CD1c-positive myeloid dendritic cell (primary cell): Measurements from ENCODE around the gene ATP6V0C.
"Not testable (repeated sequence)": the region's sequence is repeated elsewhere in the genome, so short reads cannot be mapped to it uniquely, and the experiment has no call there.

ENCODE experiments used
- DNase-seq: peaks from one replicate; pipeline ENCODE4 v3.0.0-alpha.2; 2016; ENCODE audit errors: extremely low spot score

ATP6V0C gene

DNA sequence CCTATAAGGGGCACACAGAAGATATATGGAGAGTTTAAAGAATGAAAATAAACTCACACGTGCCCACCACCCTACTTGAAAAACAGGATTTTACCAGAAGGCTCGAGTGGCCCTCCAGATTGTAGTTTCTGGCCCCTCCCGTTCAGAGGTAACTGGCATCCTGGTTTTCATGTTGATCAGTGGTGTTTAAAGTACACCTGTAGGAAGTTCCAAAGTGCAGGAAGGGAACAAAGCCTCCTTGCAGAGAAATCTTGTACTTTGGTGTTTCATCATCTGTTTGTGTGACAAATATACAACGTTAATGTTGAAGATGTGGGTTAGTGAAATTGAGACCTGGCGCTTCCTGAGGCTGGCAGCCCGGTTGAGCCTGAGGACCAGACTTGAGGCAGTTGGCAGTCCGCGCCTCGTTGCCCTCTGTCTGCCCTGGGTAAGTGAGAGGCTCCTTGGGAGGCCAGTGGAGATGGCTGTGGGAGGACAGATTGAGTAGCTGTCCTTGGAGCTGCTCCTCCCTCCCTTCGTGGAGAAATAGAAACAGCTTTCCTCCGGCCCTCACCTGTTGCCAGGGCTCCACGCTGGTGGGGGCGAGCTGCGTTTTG lies 36.6 kb downstream of the ATP6V0C start:
- DNase-seq, result not testable (repeated sequence)

DNA sequence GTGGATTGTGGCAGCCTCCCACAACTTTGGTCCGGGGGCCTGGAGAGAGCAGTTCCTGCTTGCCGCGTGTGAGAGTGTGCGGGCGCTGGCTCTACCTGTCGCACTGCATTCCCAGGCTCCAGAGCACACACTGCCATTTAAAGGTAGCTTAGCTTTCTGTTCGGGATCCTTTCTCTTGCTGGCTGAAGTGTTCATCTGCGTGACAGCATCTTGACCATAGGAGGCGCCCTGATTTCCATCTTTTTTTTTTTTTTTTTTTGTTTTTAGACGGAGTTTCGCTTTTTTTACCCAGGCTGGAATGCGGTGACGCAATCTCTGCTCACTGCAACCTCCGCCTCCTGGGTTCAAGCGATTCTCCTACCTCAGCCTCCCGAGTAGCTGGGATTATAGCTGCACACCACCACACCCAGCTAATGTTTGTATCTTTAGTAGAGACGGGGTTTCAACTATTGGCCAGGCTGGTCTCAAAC lies 37.7 kb downstream of the ATP6V0C start:
- DNase-seq, result not testable (repeated sequence)

DNA sequence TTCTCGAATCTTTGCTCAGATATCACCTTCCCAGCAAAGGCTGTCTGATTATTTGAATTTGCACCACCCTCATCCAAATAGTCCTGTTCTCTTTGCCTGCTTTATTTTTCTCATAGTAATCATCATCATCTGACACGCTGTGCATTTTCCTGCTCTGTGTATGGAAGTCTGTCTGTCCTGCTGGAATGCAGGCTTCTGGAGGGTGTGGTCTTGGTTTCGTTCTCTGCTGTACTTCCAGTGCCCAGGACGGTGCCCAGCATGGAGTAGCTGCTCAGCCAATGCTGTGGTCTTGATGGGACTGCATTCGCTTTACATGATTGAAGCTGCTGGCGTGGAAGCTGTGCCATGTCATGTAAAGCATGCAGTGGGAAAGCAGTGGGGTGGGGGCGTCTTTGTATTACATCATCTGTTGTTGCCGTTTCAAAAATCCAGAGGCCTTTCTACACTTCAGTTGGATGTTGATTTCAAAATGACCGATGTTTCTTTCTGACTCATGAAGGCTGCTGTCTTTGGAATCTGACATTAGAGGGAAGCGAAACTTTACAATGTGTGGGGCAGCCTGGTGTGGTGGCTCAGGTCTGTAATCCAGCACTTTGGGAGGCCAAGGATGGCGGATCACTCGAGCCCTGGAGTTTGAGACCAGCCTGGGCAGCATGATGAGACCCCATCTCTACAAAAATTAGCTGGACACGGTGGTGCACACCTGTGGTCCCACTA lies 41.1 kb downstream of the ATP6V0C start:
- not testable (repeated sequence) for DNase-seq

DNA sequence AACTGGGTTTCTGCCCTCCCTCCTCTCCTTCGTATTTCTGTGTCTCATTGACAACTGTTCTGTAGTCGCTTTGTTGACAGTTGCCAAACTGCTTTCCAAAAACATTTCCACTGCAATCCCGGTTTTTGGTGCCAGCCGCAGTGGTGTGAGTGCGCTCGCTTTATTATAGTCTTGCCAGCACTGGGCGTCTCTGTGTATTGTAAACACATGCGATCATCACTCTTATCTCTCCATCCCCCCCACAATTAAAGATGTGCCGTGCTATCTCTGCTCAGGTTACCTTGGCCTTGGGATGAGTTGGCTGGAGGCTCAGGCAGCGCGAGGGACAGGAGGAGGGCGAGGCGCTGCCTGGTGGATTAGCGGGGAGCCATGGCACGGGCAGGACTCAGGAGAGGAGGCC lies 43.4 kb downstream of the ATP6V0C start:
- DNase-seq, result not testable (repeated sequence)

DNA sequence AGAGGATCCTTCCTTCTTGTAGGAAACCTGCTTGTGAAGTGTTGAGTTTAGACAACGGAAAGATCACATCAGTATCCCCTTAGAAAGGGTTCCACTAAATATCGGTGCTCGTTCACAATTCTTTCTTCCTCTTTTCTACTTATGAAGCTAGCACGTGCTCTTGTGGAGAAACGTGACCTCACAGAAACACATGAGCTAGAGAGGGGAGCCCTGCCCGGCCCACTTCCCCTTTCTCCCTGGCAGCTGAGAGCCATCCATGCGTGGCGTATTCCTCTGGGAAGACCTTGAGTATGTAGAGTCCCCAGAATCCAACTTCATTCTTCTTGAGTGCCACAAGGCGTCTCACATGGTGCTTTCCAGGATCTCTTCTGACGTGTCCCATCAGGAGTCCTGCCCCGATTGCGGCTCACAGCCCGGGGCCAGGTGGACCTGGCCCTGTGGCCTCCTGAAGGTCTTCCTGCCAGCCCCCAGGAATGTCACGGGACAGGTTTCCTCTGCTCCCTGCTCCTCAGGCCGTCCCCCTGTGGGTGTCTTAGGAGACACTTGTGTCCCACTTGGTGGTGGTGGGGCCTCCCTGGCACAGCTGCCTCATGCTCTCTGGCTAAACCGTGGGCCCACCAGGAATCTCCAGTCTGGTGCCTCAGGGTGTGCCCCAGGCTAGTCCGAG lies 46.5 kb downstream of the ATP6V0C start:
- not testable (repeated sequence) for DNase-seq

DNA sequence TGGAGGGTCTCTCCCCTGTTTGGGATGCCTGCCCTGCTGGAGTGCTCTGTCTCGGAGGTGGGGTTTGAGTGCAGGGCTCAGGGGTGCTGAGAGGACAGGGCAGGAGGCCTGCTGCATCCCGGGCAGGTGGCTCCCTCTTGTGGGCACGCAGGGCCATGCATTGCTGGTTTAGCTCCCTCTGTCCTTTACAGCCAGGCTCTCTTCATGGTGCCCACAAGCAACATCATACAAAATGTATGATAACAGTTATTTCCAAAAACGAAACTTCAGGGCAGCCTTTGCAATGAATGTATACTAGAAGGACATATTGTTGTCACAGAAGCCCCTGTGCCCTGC lies 47.0 kb downstream of the ATP6V0C start:
- DNase-seq, result not testable (repeated sequence)

DNA sequence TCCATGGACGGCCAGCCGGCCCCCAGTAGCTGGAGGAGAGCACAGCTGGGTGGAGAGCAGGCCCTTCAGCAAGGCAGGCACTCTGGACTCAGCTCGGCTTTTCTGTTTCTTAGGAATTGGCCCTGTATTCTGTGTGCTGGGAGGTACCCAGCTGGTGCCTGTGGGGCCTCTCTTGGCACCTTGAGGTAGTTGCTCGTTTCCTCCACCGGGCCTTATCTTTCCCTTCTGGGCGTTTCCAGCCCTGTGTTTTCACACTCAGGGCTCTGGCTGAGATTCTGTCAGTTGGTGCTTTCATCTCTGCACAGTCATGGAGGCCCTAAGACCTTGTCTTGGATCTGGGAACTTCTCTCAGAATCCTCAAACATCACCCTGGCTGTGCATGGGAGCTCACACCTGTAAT lies 53.8 kb downstream of the ATP6V0C start:
- DNase-seq, result not testable (repeated sequence)

DNA sequence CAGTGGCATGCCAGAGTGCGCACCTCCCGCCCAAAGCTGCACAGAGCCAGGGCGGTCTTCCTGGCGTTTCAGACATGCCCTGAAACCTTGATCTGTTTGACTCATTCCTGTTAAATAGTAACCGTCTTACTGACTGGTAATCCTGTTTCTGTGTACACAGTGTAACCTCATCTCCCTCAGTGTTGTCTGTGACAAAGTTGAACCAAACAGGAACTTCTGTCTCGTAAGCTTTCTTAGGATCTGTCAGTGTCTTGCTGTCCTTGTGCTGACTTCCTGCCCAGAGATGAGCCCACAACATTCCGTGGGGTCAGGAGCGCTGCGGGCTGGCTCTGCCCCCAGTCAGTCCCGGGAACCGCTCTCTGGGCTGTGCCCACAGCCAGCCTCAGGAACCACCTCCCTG lies 54.8 kb downstream of the ATP6V0C start:
- not testable (repeated sequence) for DNase-seq
